Measurements from ENCODE around the gene RTBDN.
A peak's percentile ranks its signal among the peaks of the same experiment; 100 is the strongest.

DNA sequence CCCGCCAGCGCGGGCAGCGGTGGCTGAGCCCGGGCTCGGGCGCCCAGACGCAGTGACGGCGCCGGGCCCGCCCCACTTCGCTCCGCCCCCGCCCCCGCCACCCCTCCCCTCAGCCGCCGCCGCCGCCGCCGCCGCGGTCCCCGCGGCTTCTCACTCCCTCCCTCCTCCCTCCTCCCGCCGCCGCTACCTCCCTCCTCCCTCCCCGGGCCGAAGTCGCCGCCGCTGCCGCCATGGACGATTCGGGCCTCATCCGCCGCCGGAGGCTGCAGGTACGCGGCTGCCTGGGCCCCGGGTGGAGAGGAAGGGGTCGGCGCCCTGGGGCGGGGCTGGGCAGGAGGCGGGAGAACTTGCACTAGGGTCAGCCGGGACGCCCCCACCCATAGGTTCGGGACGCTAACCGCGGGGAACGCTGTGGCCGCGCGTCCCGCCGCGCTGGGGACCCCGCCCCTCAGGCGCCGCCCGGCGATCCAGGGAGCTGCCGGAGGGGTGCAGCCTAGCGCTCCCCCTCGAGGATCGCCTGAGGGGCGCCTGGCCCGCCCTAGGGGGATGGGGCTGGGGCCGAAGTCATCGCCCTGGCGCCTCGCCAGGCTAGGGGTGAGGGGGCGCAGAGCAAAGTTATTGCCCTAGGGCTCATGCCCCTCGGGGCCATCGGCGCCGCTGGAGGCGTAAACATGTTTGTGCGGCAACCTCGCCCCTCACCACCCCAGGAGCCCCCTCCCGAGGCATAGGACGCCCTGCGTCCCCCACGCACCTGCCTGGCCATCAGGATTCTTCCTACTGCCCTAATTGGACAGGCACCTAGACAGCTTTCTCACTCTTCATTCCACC lies 427 bp downstream of the RTBDN start:
- TF ChIP-seq SIN3A (IDR thresholded peaks at IDR 0.05; ENCODE audit: borderline replicate concordance, insufficient read depth, low read depth, low read length) (0 out of 2 replicates have a peak, but pooled peaks have one; percentile 37), POLR2AphosphoS5 (IDR thresholded peaks at IDR 0.05; ENCODE audit: low read depth, low read length) (no peak), TCF7L2 (IDR thresholded peaks at IDR 0.05; ENCODE audit: low read depth, low read length) (no peak)
- TF ChIP-seq, protein P1, sequence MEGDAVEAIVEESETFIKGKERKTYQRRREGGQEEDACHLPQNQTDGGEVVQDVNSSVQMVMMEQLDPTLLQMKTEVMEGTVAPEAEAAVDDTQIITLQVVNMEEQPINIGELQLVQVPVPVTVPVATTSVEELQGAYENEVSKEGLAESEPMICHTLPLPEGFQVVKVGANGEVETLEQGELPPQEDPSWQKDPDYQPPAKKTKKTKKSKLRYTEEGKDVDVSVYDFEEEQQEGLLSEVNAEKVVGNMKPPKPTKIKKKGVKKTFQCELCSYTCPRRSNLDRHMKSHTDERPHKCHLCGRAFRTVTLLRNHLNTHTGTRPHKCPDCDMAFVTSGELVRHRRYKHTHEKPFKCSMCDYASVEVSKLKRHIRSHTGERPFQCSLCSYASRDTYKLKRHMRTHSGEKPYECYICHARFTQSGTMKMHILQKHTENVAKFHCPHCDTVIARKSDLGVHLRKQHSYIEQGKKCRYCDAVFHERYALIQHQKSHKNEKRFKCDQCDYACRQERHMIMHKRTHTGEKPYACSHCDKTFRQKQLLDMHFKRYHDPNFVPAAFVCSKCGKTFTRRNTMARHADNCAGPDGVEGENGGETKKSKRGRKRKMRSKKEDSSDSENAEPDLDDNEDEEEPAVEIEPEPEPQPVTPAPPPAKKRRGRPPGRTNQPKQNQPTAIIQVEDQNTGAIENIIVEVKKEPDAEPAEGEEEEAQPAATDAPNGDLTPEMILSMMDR (IDR thresholded peaks at IDR 0.05), result peak; percentile 10; the same call in 1 of the 2 replicates
- TF ChIP-seq, protein P2, sequence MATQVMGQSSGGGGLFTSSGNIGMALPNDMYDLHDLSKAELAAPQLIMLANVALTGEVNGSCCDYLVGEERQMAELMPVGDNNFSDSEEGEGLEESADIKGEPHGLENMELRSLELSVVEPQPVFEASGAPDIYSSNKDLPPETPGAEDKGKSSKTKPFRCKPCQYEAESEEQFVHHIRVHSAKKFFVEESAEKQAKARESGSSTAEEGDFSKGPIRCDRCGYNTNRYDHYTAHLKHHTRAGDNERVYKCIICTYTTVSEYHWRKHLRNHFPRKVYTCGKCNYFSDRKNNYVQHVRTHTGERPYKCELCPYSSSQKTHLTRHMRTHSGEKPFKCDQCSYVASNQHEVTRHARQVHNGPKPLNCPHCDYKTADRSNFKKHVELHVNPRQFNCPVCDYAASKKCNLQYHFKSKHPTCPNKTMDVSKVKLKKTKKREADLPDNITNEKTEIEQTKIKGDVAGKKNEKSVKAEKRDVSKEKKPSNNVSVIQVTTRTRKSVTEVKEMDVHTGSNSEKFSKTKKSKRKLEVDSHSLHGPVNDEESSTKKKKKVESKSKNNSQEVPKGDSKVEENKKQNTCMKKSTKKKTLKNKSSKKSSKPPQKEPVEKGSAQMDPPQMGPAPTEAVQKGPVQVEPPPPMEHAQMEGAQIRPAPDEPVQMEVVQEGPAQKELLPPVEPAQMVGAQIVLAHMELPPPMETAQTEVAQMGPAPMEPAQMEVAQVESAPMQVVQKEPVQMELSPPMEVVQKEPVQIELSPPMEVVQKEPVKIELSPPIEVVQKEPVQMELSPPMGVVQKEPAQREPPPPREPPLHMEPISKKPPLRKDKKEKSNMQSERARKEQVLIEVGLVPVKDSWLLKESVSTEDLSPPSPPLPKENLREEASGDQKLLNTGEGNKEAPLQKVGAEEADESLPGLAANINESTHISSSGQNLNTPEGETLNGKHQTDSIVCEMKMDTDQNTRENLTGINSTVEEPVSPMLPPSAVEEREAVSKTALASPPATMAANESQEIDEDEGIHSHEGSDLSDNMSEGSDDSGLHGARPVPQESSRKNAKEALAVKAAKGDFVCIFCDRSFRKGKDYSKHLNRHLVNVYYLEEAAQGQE (IDR thresholded peaks at IDR 0.05; ENCODE audit: insufficient read depth in 1 of 2, low read depth in 2 of 2, low read length in 1 of 2), result no peak

Measured in Panc1 (cell line).